Aorta (tissue), 5 donors: Measurements from ENCODE around the gene WDR93. TPM values are rescaled to one million over a fixed set of nuclear protein-coding genes. Genes with fewer than 3 reads are reported as not detected.

Experiments
- ATAC-seq: fragments of 200-7000 bp; cut with Tn5 transposase; one replicate; pipeline ENCODE4 v1.9.1; 2022; ENCODE audit warnings: moderate library complexity; ENCODE audit not compliant: low FRiP score
- DNase-seq, 2 donors: peaks; one replicate each; pipeline ENCODE4 v3.0.0-alpha.2; 2020
- H3K27ac ChIP-seq, 2 donors: one replicate each; pipeline ENCODE4 v1.5.1; 2013; ENCODE audit warnings: low read length in 2 of 2, mild to moderate bottlenecking in 2 of 2, moderate library complexity in 2 of 2, control low read depth in 1 of 2, inconsistent platforms in 1 of 2, low read depth in 1 of 2
- H3K27me3 ChIP-seq, 2 donors: one replicate each; pipeline ENCODE4 v1.6.1; 2013; ENCODE audit warnings: control low read depth in 1 of 2, low read length in 1 of 2, mild to moderate bottlenecking in 1 of 2, moderate library complexity in 1 of 2; ENCODE audit not compliant: insufficient read depth in 2 of 2, control insufficient read depth in 1 of 2
- H3K36me3 ChIP-seq, 2 donors: one replicate each; pipeline ENCODE4 v1.6.1; 2013; ENCODE audit warnings: control low read depth in 1 of 2, low read length in 1 of 2, mild to moderate bottlenecking in 1 of 2; ENCODE audit not compliant: insufficient read depth in 2 of 2, control insufficient read depth in 1 of 2
- H3K4me1 ChIP-seq, 2 donors: one replicate each; pipeline ENCODE4 v1.6.1; 2013; ENCODE audit warnings: low read length in 2 of 2, control low read depth in 1 of 2, mild to moderate bottlenecking in 1 of 2, moderate library complexity in 1 of 2; ENCODE audit not compliant: insufficient read depth in 2 of 2, control insufficient read depth in 1 of 2
- H3K4me3 ChIP-seq, 2 donors: one replicate each; pipeline ENCODE4 v1.5.1; 2013; ENCODE audit warnings: low read length in 2 of 2, control low read depth in 1 of 2, mild to moderate bottlenecking in 1 of 2
- H3K9me3 ChIP-seq: one replicate; pipeline ENCODE4 v1.6.1; 2013; ENCODE audit warnings: mild to moderate bottlenecking, low read length; ENCODE audit not compliant: control insufficient read depth
- WGBS, 2 donors: extraction: QIAGEN DNeasy Blood & Tissue Kit; methylation state at CpG; one replicate each; pipeline ENCODE4 v1.1.7; 2013; 5-methylcytosine and 5-hydroxymethylcytosine counted together
- intact Hi-C, 2 donors: fragments of 100-400 bp; cut with DNase I; formaldehyde crosslinking; loops; one replicate each; pipeline versions ENCODE4 v1.14.2 to v1.15.0; 2022
- polyA plus RNA-seq, 2 donors: library from polyadenylated mRNA; stranded (reverse); fragments of 200-250 nt; gene quantifications; one replicate each; pipeline ENCODE4 v1.2.3, GENCODE V29; 2013
- total RNA-seq, 2 donors: library from RNA; stranded (reverse); fragmentation: NEBNext Ultra II Directional; extraction: Animal tissue kit (Norgen Biotek cat#: 25700); gene quantifications; one replicate each; pipeline ENCODE4 v1.2.1, GENCODE V29; 2021
- donor health status: healthy with polysubstance abuse.
- donor health status: Bipolar disorder and iron deficiency.
- donor health status: DM: no; HTN: no; CAD: no.
- donor health status: DM: no; HTN: no; CAD: no.
- donor health status: DM: yes; HTN: yes; CAD: no.

Gene WDR93
- total and polyA plus RNA-seq, 4 donors = 0.84 TPM; not detected in 3

GRCh38 chr15:89745768-89746167 lies 55.2 kb downstream of the WDR93 start:
- Histone ChIP-seq H3K4me3 (no peak overlapping the region), H3K27me3 (no peaks in the 10 kb centered on the region), H3K4me1 (no peaks in the 10 kb centered on the region), H3K27ac (no peak overlapping the region), H3K36me3 (no peaks in the 10 kb centered on the region), H3K9me3 (no peaks in the 10 kb centered on the region)
- intact Hi-C loops = loop anchor here in 1 of 2 donors (10.0 kb wide), 1 partner anchor 329 kb away; no protein-coding TSS in a partner anchor
- DNase-seq = no peak
- 25 to 91% methylated on average over 1 of the region's 1 CpG for WGBS, 2 donors
- no peak for ATAC-seq

- Histone ChIP-seq H3K36me3 (no peaks in the 10 kb centered on the region), H3K27me3 (no peaks in the 10 kb centered on the region), H3K9me3 (no peaks in the 10 kb centered on the region), H3K4me1 (no peaks in the 10 kb centered on the region), H3K27ac (no peak overlapping the region), H3K4me3 (no peak overlapping the region)
- intact Hi-C loops = loop anchor here in 1 of 2 donors (10.0 kb wide), 1 partner anchor 328 kb away; no protein-coding TSS in a partner anchor
- 80 to 81% methylated on average over 9 of the region's 9 CpGs for WGBS, 2 donors
- ATAC-seq (no peak), DNase-seq (no peak)
Observed at GRCh38 chr15:89746386-89746780, 55.8 kb downstream of the WDR93 start.

DNA sequence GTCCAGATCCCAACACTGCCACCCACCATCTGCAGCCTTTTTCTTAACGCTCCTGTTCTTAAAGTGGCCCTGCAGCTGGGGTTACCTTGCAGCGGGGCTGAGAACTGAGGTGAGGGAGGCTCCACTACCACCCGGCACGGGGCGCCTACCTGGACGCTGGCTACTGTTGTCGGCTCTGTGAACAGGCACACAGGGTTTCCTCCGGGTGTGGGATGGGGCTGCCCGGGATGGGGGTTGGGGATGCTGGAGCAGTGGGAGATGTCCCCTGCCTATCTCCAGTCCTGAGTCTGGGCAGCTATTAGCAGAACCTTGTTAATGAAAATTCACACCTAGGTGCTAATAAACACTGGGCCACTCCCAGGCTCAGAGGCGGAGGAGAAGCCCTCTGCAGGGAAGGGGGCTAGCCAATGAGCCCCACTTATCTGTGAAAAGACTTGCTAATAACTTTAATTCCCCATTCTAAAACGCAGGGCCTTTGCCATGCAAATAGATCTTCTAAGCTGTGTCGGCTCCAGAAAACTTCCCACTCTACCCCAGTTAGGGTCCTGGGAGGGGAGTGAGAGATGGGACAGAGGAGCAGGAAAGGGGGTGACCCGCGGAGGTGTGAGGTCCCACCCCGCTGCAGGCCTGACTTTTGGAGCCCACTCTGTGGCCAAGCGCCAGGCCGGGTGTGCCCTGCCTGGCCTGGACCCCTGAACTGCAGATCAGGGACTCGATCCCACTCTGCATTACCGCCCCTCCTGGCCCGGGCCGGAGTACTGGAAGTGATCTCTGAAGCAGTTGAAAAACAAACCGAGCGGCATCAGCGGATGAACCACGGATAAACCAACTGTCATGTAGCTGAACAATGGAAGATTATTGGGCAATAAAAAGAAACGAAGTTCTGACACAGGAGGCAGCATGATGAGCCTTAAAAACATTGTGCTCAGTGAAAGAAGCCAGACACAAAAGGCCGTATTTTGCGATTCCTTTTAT lies 57.4 kb downstream of the WDR93 start:
- intact Hi-C loops = loop anchor here in 1 of 2 donors (10.0 kb wide), 1 partner anchor 327 kb away; no protein-coding TSS in a partner anchor
- DNase-seq = no peak
- 88% methylated on average over 28 of the region's 28 CpGs for WGBS, 2 donors
- ATAC-seq = no peak
- Histone ChIP-seq H3K27me3 (no peaks in the 10 kb centered on the region), H3K4me3 (no peak overlapping the region), H3K27ac (no peak overlapping the region), H3K36me3 (no peaks in the 10 kb centered on the region), H3K4me1 (no peaks in the 10 kb centered on the region), H3K9me3 (no peaks in the 10 kb centered on the region)

DNA sequence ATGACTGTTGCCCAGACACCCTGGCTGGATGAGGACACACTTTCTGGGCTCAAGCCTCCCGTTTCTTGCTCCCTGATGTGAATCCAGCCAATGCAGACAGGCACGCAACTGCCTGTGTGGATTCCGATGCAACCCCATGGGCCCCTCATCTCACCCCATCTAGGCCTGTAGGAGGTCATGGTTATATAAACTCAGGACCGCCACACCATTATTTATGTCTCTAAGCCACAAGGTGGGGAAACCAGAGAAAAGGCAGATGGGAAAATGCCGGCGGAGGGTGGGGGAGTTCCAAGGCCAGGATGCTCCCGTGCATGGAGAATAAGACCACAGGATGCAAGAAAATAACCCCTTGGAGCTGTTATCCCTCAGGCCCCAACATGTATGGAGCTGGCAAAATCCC lies 58.4 kb downstream of the WDR93 start:
- whole genome bisulfite sequencing, 2 donors = 93% methylated on average over 7 of the region's 7 CpGs
- no peak overlapping the region for H3K27ac ChIP-seq

GRCh38 chr15:89749526-89749925 lies 58.9 kb downstream of the WDR93 start:
- DNase-seq (no peak), ATAC-seq (no peak)
- intact Hi-C loops = loop anchor here in 1 of 2 donors (10.0 kb wide), 1 partner anchor 325 kb away; no protein-coding TSS in a partner anchor
- H3K4me1 ChIP-seq = no peaks in the 10 kb centered on the region
- H3K36me3 ChIP-seq = no peaks in the 10 kb centered on the region
- no peak overlapping the region for H3K4me3 ChIP-seq
- WGBS, 2 donors = 73 to 80% methylated on average over 4 of the region's 4 CpGs
- H3K9me3 ChIP-seq = no peaks in the 10 kb centered on the region
- H3K27ac ChIP-seq = no peak overlapping the region
- H3K27me3 ChIP-seq = no peaks in the 10 kb centered on the region

More for the DNA sequence above, 58.4 kb downstream of the WDR93 start:
- H3K36me3 ChIP-seq = no peaks in the 10 kb centered on the region
- no peak overlapping the region for H3K4me3 ChIP-seq
- intact Hi-C loops = loop anchor here in 1 of 2 donors (10.0 kb wide), 1 partner anchor 326 kb away; no protein-coding TSS in a partner anchor
- DNase-seq (no peak), ATAC-seq (no peak)
- H3K4me1 ChIP-seq = no peaks in the 10 kb centered on the region
- no peaks in the 10 kb centered on the region for H3K9me3 ChIP-seq
- H3K27me3 ChIP-seq = no peaks in the 10 kb centered on the region

DNA sequence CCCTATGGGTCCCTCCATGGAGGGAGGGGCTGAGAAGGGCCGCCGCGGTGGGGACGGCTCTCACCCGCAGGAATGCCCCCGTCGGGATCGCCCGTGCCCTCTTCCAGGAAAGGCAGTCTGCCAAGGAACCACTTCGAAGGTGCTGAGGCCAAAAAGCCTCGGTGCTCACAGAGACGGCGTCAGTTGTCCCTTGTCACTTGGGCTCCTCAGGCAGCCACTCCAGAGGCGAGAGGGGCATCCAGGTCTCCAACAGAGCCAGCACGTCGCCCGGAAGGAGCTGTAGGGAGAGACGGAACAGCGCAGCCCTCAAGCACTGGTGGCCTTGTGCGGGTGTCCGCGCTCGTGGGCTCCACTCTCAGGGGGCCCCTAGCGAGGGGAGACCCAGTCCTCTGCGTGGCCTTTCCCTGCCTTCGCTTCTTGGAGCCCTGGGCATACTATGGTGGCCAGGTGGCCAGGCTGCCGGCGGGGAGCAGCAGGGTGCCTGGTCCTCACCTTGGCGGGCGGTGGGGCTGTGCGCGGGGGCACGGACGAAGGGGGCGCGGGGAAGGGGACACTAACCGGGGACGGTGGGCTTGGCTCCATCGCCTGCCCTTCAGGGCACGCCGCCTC lies 59.4 kb downstream of the WDR93 start:
- ATAC-seq (peak; percentile 17), DNase-seq (no peak)
- H3K4me1 ChIP-seq = no peaks in the 10 kb centered on the region
- no peak overlapping the region for H3K4me3 ChIP-seq
- H3K36me3 ChIP-seq = no peaks in the 10 kb centered on the region
- no peak overlapping the region for H3K27ac ChIP-seq
- H3K9me3 ChIP-seq = no peaks in the 10 kb centered on the region
- intact Hi-C loops = loop anchor here (5.0 to 10.0 kb wide), 3 partner anchors 87 to 325 kb away; no protein-coding TSS in a partner anchor
- H3K27me3 ChIP-seq = no peaks in the 10 kb centered on the region
- 1 to 3% methylated on average over 34 to 41 of the region's 41 CpGs for WGBS, 2 donors

- Histone ChIP-seq H3K9me3 (no peaks in the 10 kb centered on the region), H3K27me3 (no peaks in the 10 kb centered on the region), H3K36me3 (no peaks in the 10 kb centered on the region), H3K4me1 (no peaks in the 10 kb centered on the region), H3K4me3 (peak within 1 kb of the TSS; percentile 27 to 64), H3K27ac (no peak within 1 kb of the TSS)
- DNase-seq = peak; percentile 94 to 98
- ATAC-seq = peak; percentile 94
- intact Hi-C loops = loop anchor here (5.0 kb wide), 2 partner anchors 86 to 104 kb away; no protein-coding TSS in a partner anchor
- WGBS, 2 donors = 2 to 3% methylated on average over 89 to 114 of the region's 114 CpGs
Observed at GRCh38 chr15:89750560-89751542, 60.2 kb downstream of the WDR93 start, which contains the start of gene MESP1. MESP1 (minus strand) TSS chr15:89751249; CDS start chr15:89751231, 18 bp downstream.

- intact Hi-C loops = loop anchor here (5.0 kb wide), 2 partner anchors 86 to 104 kb away; no protein-coding TSS in a partner anchor
- Histone ChIP-seq H3K27ac (no peak overlapping the region), H3K36me3 (no peaks in the 10 kb centered on the region), H3K27me3 (no peaks in the 10 kb centered on the region), H3K9me3 (no peaks in the 10 kb centered on the region), H3K4me3 (no peak overlapping the region), H3K4me1 (no peaks in the 10 kb centered on the region)
- DNase-seq = no peak
- ATAC-seq = no peak
- 91% methylated on average over 5 of the region's 5 CpGs for WGBS, 2 donors
Observed at GRCh38 chr15:89751748-89752147, 61.1 kb downstream of the WDR93 start.
